Loucy (cell line): ENCODE results near the gene TMEM169.

Source experiments
- EZH2phosphoT487 ChIP-seq: fragments of 200-600 bp; IDR thresholded peaks from 2 replicates; pipeline ENCODE4 v1.6.1; 2018; ENCODE audit warnings: antibody characterized with exemption, mild to moderate bottlenecking, moderate library complexity, borderline replicate concordance
- TF ChIP-seq, protein P1 (sequence below): fragments of 200-600 bp; sonication (generic); conservative IDR thresholded peaks from 2 replicates; pipeline ENCODE4 v1.5.1; 2014; ENCODE audit warnings: mild to moderate bottlenecking, antibody characterized with exemption, low read length

DNA sequence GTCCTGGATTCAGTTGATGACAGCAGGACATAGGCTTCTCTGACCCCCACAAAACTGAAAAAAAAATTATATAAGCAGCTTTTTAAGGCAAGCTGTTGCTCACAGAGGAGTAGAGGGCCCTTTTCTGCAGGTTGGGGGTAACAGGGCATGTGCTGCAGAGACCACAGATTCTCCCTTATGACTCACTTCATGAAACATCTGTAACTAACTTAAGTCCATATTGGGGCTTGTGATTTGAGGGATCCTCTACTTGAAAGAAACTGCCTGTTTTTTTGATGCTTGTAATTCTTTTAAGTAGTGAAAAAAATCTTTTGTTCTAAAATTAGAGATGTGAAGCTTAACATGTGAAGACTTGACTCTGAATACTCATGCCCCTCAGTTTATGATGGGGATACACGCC lies 60.8 kb downstream of the TMEM169 start:
- TF ChIP-seq, protein P1, sequence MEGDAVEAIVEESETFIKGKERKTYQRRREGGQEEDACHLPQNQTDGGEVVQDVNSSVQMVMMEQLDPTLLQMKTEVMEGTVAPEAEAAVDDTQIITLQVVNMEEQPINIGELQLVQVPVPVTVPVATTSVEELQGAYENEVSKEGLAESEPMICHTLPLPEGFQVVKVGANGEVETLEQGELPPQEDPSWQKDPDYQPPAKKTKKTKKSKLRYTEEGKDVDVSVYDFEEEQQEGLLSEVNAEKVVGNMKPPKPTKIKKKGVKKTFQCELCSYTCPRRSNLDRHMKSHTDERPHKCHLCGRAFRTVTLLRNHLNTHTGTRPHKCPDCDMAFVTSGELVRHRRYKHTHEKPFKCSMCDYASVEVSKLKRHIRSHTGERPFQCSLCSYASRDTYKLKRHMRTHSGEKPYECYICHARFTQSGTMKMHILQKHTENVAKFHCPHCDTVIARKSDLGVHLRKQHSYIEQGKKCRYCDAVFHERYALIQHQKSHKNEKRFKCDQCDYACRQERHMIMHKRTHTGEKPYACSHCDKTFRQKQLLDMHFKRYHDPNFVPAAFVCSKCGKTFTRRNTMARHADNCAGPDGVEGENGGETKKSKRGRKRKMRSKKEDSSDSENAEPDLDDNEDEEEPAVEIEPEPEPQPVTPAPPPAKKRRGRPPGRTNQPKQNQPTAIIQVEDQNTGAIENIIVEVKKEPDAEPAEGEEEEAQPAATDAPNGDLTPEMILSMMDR = no peak
- no peak for TF ChIP-seq EZH2phosphoT487
